Suprapubic skin (tissue), 4 donors: ENCODE results near the gene ACOT11. TPM values are rescaled to one million over a fixed set of nuclear protein-coding genes. Genes with fewer than 3 reads are reported as not detected.

Source experiments
- DNase-seq, 2 donors: peaks; one replicate each; pipeline ENCODE4 v3.0.0-alpha.2; 2019; ENCODE audit warnings: low spot score in 2 of 2
- H3K27ac ChIP-seq: fragments of 200-600 bp; sonication (generic); one replicate; pipeline ENCODE4 v1.5.1; 2019
- H3K27me3 ChIP-seq: fragments of 200-600 bp; sonication (generic); one replicate; pipeline ENCODE4 v1.5.1; 2019
- H3K36me3 ChIP-seq: fragments of 200-600 bp; sonication (generic); one replicate; pipeline ENCODE4 v1.5.1; 2019
- H3K4me1 ChIP-seq: fragments of 200-600 bp; sonication (generic); one replicate; pipeline ENCODE4 v1.5.1; 2019
- H3K4me3 ChIP-seq: fragments of 200-600 bp; sonication (generic); one replicate; pipeline ENCODE4 v1.5.1; 2019; ENCODE audit warnings: mild to moderate bottlenecking
- H3K9me3 ChIP-seq: fragments of 200-600 bp; sonication (generic); one replicate; pipeline ENCODE4 v1.5.1; 2019
- CTCF ChIP-seq, 2 donors: fragments of 200-600 bp in 1 of 2; fragments of 450-650 bp in 1 of 2; sonication (generic) in 1 of 2; IDR thresholded peaks; one replicate each; pipeline ENCODE4 v1.5.1; 2016 to 2019; ENCODE audit warnings: antibody characterized with exemption in 2 of 2, mild to moderate bottlenecking in 1 of 2, moderate library complexity in 1 of 2
- EP300 ChIP-seq: sonication (generic); formaldehyde crosslinking; IDR thresholded peaks from one replicate; pipeline ENCODE4 v1.6.1; 2017; ENCODE audit warnings: antibody characterized with exemption
- POLR2A ChIP-seq, 2 donors: fragments of 450-650 bp; IDR thresholded peaks; one replicate each; pipeline ENCODE4 v1.6.1; 2017; ENCODE audit warnings: antibody characterized with exemption in 2 of 2, mild to moderate bottlenecking in 2 of 2, moderate library complexity in 2 of 2
- POLR2AphosphoS5 ChIP-seq, 3 donors: sonication (generic); formaldehyde crosslinking; IDR thresholded peaks; one replicate each; pipeline ENCODE4 v1.6.1; 2017; ENCODE audit warnings: antibody characterized with exemption in 3 of 3
- WGBS: methylation state at CpG from one replicate; pipeline ENCODE4 v1.1.5; 2018; 5-methylcytosine and 5-hydroxymethylcytosine counted together
- total RNA-seq, 4 donors: library from RNA; depleted of rRNA; stranded (reverse); fragments of >200 nt; gene quantifications; one replicate each; pipeline ENCODE4 v1.1.0, GENCODE V29; 2016

Gene ACOT11
- total RNA-seq, 4 donors from 2014 or later = 4.7 to 8.5 (median 6.9) TPM

- TF ChIP-seq EP300 (no peak), CTCF (IDR thresholded peaks at IDR 0.05) (no peak), POLR2AphosphoS5 (IDR thresholded peaks at IDR 0.05) (no peak), POLR2A (IDR thresholded peaks at IDR 0.05) (no peak)
- H3K36me3 ChIP-seq = no peaks in the 10 kb centered on the region
- H3K27me3 ChIP-seq = no peaks in the 10 kb centered on the region
- no peak for DNase-seq
- no peaks in the 10 kb centered on the region for H3K9me3 ChIP-seq
- H3K4me3 ChIP-seq = no peak overlapping the region
- 95% methylated on average over 8 of the region's 12 CpGs for WGBS
- H3K27ac ChIP-seq = no peak overlapping the region
- peaks cover 25% of the 10 kb centered on the region for H3K4me1 ChIP-seq
These were observed 26.2 kb downstream of the ACOT11 start for GRCh38 chr1:54574158-54574778.

DNA sequence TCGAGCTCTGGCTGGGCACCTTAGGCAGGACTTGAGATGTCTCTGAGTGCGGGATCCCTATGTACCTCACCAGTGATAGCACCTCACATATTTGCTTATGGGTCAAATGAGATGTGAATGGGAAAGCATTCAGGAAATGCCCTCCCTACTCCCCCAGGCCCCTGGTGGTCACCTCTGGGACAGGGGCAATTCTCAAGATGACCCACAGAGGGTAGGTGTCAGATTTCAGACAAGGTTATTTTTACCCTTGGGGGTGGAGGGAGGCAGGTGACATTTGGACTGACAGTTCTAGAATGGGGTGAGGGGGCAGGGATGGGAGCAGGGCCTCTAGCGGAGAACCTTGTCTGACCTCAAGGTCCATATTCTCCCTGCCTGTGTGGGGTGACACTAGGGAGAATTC is 27.1 kb downstream of the ACOT11 start:
- H3K4me1 ChIP-seq = peaks cover 25% of the 10 kb centered on the region

DNA sequence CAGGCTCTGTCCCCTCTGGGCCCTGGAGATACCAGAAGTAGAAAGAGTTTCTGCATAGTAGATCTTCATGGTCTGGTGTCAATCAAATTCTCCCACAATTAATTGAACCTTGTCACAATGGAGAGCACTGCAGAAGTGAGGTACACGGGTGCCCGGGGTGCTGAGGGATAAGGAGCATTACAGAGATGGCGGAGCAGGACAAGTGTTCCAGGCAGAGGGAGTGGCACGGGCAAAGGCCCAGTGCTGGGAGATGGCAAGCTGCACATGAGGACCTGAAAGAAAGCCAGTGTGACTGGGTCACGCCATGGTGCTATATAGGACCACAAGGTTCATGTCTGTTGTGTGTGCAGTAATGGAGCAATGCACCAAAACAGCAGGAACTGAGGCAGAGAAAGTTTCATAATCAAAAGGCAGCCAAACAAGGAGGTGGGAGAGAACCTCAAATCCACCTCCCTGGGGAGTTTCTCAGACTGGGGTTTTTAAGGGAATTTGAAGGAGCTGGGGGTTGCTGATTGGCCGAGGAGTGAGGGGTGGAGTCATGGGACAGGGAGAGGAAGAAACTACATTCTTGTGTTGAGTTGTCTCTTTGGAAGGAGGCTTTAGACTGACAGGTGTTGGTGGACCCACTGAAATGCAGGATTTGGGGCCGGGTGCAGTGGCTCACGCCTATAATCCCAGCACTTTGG is 27.7 kb downstream of the ACOT11 start:
- 92% methylated on average over 8 of the region's 8 CpGs for WGBS
- no peak for DNase-seq

More for the DNA sequence above, 27.1 kb downstream of the ACOT11 start:
- Histone ChIP-seq H3K9me3 (no peaks in the 10 kb centered on the region), H3K36me3 (no peaks in the 10 kb centered on the region), H3K4me3 (no peak overlapping the region), H3K27me3 (no peaks in the 10 kb centered on the region), H3K27ac (no peak overlapping the region)
- DNase-seq = no peak
- TF ChIP-seq CTCF (IDR thresholded peaks at IDR 0.05) (no peak), EP300 (no peak), POLR2A (IDR thresholded peaks at IDR 0.05) (no peak), POLR2AphosphoS5 (IDR thresholded peaks at IDR 0.05) (no peak)
- 100% methylated on average over 3 of the region's 3 CpGs for WGBS

GRCh38 chr1:54577612-54578011 is 29.6 kb downstream of the ACOT11 start:
- Histone ChIP-seq H3K9me3 (no peaks in the 10 kb centered on the region), H3K27me3 (no peaks in the 10 kb centered on the region), H3K36me3 (no peaks in the 10 kb centered on the region), H3K27ac (no peak overlapping the region), H3K4me1 (peaks cover 25% of the 10 kb centered on the region), H3K4me3 (no peak overlapping the region)
- DNase-seq = no peak
- TF ChIP-seq EP300 (no peak), POLR2A (IDR thresholded peaks at IDR 0.05) (no peak), POLR2AphosphoS5 (IDR thresholded peaks at IDR 0.05) (no peak), CTCF (IDR thresholded peaks at IDR 0.05) (no peak)
- WGBS = 73% methylated on average over 6 of the region's 6 CpGs

More for the DNA sequence above, 27.7 kb downstream of the ACOT11 start:
- Histone ChIP-seq H3K9me3 (no peaks in the 10 kb centered on the region), H3K27me3 (no peaks in the 10 kb centered on the region), H3K36me3 (no peaks in the 10 kb centered on the region), H3K4me3 (no peak overlapping the region), H3K27ac (no peak overlapping the region), H3K4me1 (peaks cover 25% of the 10 kb centered on the region)
- no peak for TF ChIP-seq CTCF (IDR thresholded peaks at IDR 0.05)
- no peak for TF ChIP-seq POLR2A (IDR thresholded peaks at IDR 0.05)
- no peak for TF ChIP-seq EP300
- TF ChIP-seq POLR2AphosphoS5 (IDR thresholded peaks at IDR 0.05) = no peak

GRCh38 chr1:54579337-54579781 is 31.3 kb downstream of the ACOT11 start:
- peaks cover 24% of the 10 kb centered on the region for H3K4me1 ChIP-seq
- WGBS = 59% methylated on average over 4 of the region's 4 CpGs

More at GRCh38 chr1:54579337-54579781, 31.3 kb downstream of the ACOT11 start:
- DNase-seq = no peak
- no peaks in the 10 kb centered on the region for H3K9me3 ChIP-seq
- TF ChIP-seq POLR2A (IDR thresholded peaks at IDR 0.05) = no peak
- no peak for TF ChIP-seq POLR2AphosphoS5 (IDR thresholded peaks at IDR 0.05)
- no peak for TF ChIP-seq EP300
- no peak for TF ChIP-seq CTCF (IDR thresholded peaks at IDR 0.05)
- H3K27ac ChIP-seq = no peak overlapping the region
- no peaks in the 10 kb centered on the region for H3K27me3 ChIP-seq
- H3K36me3 ChIP-seq = no peaks in the 10 kb centered on the region
- no peak overlapping the region for H3K4me3 ChIP-seq
